WTC11 (cell line): ENCODE results near the gene NDUFA12. TPM values are rescaled to one million over a fixed set of nuclear protein-coding genes. Genes with fewer than 3 reads are reported as not detected.

Source experiments
- ATF1 ChIP-seq: sonication (generic); formaldehyde crosslinking; IDR thresholded peaks from 2 replicates; pipeline ENCODE4 v1.8.1; 2023; ENCODE audit warnings: mild to moderate bottlenecking, moderate library complexity, missing genetic modification reagents
- total RNA-seq: library from RNA; stranded (reverse); gene quantifications from 3 replicates; pipeline ENCODE4 v1.2.3, GENCODE V29; 2021
- TF ChIP-seq, protein P1 (sequence below): fragments of 250-450 bp; sonication (Bioruptor Pico); IDR thresholded peaks from 2 replicates; pipeline ENCODE4 v1.9.0; 2021; ENCODE audit warnings: mild to moderate bottlenecking

NDUFA12 gene
- total RNA-seq, 1 experiment from 2014 or later: 87.3 TPM

- TF ChIP-seq, protein P1, sequence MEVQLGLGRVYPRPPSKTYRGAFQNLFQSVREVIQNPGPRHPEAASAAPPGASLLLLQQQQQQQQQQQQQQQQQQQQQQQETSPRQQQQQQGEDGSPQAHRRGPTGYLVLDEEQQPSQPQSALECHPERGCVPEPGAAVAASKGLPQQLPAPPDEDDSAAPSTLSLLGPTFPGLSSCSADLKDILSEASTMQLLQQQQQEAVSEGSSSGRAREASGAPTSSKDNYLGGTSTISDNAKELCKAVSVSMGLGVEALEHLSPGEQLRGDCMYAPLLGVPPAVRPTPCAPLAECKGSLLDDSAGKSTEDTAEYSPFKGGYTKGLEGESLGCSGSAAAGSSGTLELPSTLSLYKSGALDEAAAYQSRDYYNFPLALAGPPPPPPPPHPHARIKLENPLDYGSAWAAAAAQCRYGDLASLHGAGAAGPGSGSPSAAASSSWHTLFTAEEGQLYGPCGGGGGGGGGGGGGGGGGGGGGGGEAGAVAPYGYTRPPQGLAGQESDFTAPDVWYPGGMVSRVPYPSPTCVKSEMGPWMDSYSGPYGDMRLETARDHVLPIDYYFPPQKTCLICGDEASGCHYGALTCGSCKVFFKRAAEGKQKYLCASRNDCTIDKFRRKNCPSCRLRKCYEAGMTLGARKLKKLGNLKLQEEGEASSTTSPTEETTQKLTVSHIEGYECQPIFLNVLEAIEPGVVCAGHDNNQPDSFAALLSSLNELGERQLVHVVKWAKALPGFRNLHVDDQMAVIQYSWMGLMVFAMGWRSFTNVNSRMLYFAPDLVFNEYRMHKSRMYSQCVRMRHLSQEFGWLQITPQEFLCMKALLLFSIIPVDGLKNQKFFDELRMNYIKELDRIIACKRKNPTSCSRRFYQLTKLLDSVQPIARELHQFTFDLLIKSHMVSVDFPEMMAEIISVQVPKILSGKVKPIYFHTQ (CRISPR knock-in tag): no peak
- no peak for TF ChIP-seq ATF1 (CRISPR knock-in tag)
These were observed 80.9 kb downstream of the NDUFA12 start (continued) for GRCh38 chr12:94922561-94922960.

Other genes starting within 250 kb of the NDUFA12 start
- gene NR2C1, start 69.9 kb upstream of the NDUFA12 start, total RNA-seq: 45.4 to 53.0 TPM (median 51.1 TPM) in 3 replicates
- 24.2 to 28.2 TPM (median 24.4 TPM) in 3 replicates for gene FGD6, start 213.8 kb upstream of the NDUFA12 start, total RNA-seq
- 51.5 to 54.5 TPM (median 53.9 TPM) in 3 replicates for gene VEZT, start 214.1 kb upstream of the NDUFA12 start, total RNA-seq